ENCODE results near the gene TCIRG1. TPM values are rescaled to one million over a fixed set of nuclear protein-coding genes. Genes with fewer than 3 reads are reported as not detected.

TCIRG1 gene
- total RNA-seq, 2 experiments from 2014 or later = 129 to 138 TPM

GRCh38 chr11:68076371-68077042 is 37.7 kb downstream of the TCIRG1 start:
- ATAC-seq = no peak
- peaks cover 7% of the 10 kb centered on the region for H3K36me3 Mint-ChIP-seq (ENCODE audit: low read depth)

GRCh38 chr11:68077617-68078582 is 39.1 kb downstream of the TCIRG1 start:
- no peak for TF ChIP-seq CTCF (IDR thresholded peaks at IDR 0.05)
- H3K9me3 Mint-ChIP-seq = no peaks in the 10 kb centered on the region
- H3K27ac Mint-ChIP-seq = no peak overlapping the region
- H3K4me3 Mint-ChIP-seq = no peak overlapping the region
- peaks cover 7% of the 10 kb centered on the region for H3K36me3 Mint-ChIP-seq (ENCODE audit: low read depth)
- DNase-seq (no peak), ATAC-seq (no peak)
- H3K27me3 Mint-ChIP-seq = no peaks in the 10 kb centered on the region
- no peaks in the 10 kb centered on the region for H3K4me1 Mint-ChIP-seq (ENCODE audit: low read depth)
- ChIA-PET CTCF (no interaction called here), POLR2A (no interaction called here)
- intact Hi-C loops (cut with micrococcal nuclease) = no loop called here

More at GRCh38 chr11:68076371-68077042, 37.7 kb downstream of the TCIRG1 start:
- DNase-seq = peak; percentile 20
- Mint-ChIP-seq H3K27me3 (no peaks in the 10 kb centered on the region), H3K4me3 (no peak overlapping the region), H3K4me1 (ENCODE audit: low read depth) (no peaks in the 10 kb centered on the region), H3K27ac (no peak overlapping the region), H3K9me3 (no peaks in the 10 kb centered on the region)
- ChIA-PET POLR2A (no interaction called here), CTCF (interaction anchor here (0.7 to 1.6 kb wide), 4 partner anchors 9 to 133 kb away, joined by 3 to 4 read pairs (median 4); no protein-coding TSS in a partner anchor)
- intact Hi-C loops (cut with micrococcal nuclease) = no loop called here
- TF ChIP-seq CTCF (IDR thresholded peaks at IDR 0.05) = no peak

- POLR2A ChIA-PET = interaction anchor here (0.7 kb wide), 1 partner anchor 9 kb away, joined by 3 read pairs; no protein-coding TSS in a partner anchor
- Mint-ChIP-seq H3K9me3 (no peaks in the 10 kb centered on the region), H3K4me1 (ENCODE audit: low read depth) (no peaks in the 10 kb centered on the region), H3K27ac (no peak overlapping the region), H3K4me3 (no peak overlapping the region), H3K36me3 (ENCODE audit: low read depth) (peaks cover 7% of the 10 kb centered on the region), H3K27me3 (no peaks in the 10 kb centered on the region)
- TF ChIP-seq CTCF (IDR thresholded peaks at IDR 0.05) = no peak
- ATAC-seq (no peak), DNase-seq (no peak)
- CTCF ChIA-PET = no interaction called here
- intact Hi-C loops (cut with micrococcal nuclease) = no loop called here
These were observed 42.0 kb downstream of the TCIRG1 start for GRCh38 chr11:68080860-68081259.

- DNase-seq (no peak), ATAC-seq (no peak)
- H3K36me3 Mint-ChIP-seq (ENCODE audit: low read depth) = peaks cover 7% of the 10 kb centered on the region
- H3K27ac Mint-ChIP-seq = no peak overlapping the region
- intact Hi-C loops (cut with micrococcal nuclease) = no loop called here
- POLR2A ChIA-PET = interaction anchor here (0.7 to 1.2 kb wide), 3 partner anchors 8 to 1968 kb away, joined by 3 to 4 read pairs (median 3); no protein-coding TSS in a partner anchor
- no peak for TF ChIP-seq CTCF (IDR thresholded peaks at IDR 0.05)
- H3K4me1 Mint-ChIP-seq (ENCODE audit: low read depth) = no peaks in the 10 kb centered on the region
- no peak overlapping the region for H3K4me3 Mint-ChIP-seq
- no peaks in the 10 kb centered on the region for H3K9me3 Mint-ChIP-seq
- CTCF ChIA-PET = no interaction called here
- no peaks in the 10 kb centered on the region for H3K27me3 Mint-ChIP-seq
These were observed 42.9 kb downstream of the TCIRG1 start for GRCh38 chr11:68081691-68082090.
